ENCODE results near the gene PDAP1. TPM values are rescaled to one million over a fixed set of nuclear protein-coding genes. Genes with fewer than 3 reads are reported as not detected.
A peak's percentile ranks its signal among the peaks of the same experiment; 100 is the strongest.
"Not testable (repeated sequence)": the region's sequence is repeated elsewhere in the genome, so short reads cannot be mapped to it uniquely, and the experiment has no call there.

PDAP1 gene
- total RNA-seq, 1 donor from 2014 or later, result 105 TPM

DNA sequence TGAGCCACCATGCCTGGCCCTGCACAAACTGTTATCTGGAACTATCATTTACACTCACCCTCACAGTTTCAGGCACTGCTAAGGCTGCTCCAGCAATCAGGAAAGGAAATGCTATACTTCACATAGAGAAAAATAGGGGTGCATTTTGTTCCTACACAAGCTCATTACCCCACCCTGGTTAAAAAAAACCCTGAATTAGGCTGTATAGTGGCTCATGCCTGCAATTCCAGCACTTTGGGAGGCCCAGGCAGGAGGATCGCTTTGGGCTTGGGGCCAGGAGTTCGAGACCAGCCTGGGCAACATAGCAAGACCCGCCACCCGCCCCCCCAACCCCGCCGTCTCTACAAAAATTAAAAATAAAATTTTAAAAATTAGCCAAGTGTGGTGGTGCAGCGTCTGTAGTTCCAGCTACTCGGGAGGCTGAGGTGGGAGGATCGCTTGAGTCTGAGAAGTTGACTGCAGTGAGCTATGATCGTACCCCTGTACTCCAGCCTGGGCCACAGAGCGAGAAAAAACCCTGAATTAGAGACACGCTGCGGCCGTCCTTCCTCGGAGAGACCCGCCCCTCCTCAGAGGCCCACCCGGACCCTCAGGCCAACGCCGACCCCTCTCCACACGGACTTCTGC is 29.7 kb upstream of the PDAP1 start:
- CTCF ChIA-PET, result no interaction called here
- POLR2A ChIA-PET, result interaction anchor here (0.5 to 2.1 kb wide), 14 partner anchors 15 to 121 kb away, joined by 3 to 28 read pairs (median 3); partner anchors contain the start of genes ARPC1A, ARPC1B, BUD31 and PDAP1
- DNase-seq, result no peak

DNA sequence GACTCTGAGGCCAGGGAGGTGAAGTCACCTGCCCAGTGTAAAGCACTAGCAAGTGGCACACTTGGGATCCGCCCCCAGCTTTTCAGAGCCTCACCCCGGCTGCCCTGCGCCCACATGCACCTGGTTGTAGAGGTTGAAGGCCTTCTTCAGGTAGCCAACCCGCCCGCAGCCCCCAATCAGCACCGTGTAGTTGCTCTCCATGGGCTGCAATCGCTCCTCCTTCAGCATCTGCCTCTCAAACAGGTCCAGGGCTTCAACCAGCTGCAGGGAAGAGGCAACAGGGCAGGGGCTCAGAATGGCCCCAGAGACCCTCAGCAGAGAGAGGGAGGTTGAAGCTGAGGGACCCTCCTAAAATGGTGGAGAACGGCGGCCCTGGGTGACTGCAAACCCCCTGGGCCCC is 24.8 kb upstream of the PDAP1 start:
- POLR2A ChIA-PET, result interaction anchor here (0.7 to 1.1 kb wide), 2 partner anchors 9 to 25 kb away, joined by 3 to 10 read pairs; partner anchors contain the start of genes BUD31 and PDAP1

More for the DNA sequence above, 29.7 kb upstream of the PDAP1 start:
- no peaks in the 10 kb centered on the region for H3K9me3 Mint-ChIP-seq
- no peak for ATAC-seq (ENCODE audit: low read depth)
- intact Hi-C loops (cut with micrococcal nuclease), result loop anchor here (1.0 to 2.0 kb wide), 7 partner anchors 28 to 178 kb away; partner anchors contain the start of genes ARPC1A, ARPC1B, ATP5MF and BUD31
- H3K36me3 Mint-ChIP-seq (ENCODE audit: low read depth), result peaks cover 31% of the 10 kb centered on the region
- H3K27ac Mint-ChIP-seq, result peak overlapping the region; percentile 94
- H3K27me3 Mint-ChIP-seq, result no peaks in the 10 kb centered on the region
- TF ChIP-seq, protein P1, sequence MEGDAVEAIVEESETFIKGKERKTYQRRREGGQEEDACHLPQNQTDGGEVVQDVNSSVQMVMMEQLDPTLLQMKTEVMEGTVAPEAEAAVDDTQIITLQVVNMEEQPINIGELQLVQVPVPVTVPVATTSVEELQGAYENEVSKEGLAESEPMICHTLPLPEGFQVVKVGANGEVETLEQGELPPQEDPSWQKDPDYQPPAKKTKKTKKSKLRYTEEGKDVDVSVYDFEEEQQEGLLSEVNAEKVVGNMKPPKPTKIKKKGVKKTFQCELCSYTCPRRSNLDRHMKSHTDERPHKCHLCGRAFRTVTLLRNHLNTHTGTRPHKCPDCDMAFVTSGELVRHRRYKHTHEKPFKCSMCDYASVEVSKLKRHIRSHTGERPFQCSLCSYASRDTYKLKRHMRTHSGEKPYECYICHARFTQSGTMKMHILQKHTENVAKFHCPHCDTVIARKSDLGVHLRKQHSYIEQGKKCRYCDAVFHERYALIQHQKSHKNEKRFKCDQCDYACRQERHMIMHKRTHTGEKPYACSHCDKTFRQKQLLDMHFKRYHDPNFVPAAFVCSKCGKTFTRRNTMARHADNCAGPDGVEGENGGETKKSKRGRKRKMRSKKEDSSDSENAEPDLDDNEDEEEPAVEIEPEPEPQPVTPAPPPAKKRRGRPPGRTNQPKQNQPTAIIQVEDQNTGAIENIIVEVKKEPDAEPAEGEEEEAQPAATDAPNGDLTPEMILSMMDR (IDR thresholded peaks at IDR 0.05), result no peak
- H3K4me3 Mint-ChIP-seq, result peak overlapping the region; percentile 98
- peaks cover 29% of the 10 kb centered on the region for H3K4me1 Mint-ChIP-seq

DNA sequence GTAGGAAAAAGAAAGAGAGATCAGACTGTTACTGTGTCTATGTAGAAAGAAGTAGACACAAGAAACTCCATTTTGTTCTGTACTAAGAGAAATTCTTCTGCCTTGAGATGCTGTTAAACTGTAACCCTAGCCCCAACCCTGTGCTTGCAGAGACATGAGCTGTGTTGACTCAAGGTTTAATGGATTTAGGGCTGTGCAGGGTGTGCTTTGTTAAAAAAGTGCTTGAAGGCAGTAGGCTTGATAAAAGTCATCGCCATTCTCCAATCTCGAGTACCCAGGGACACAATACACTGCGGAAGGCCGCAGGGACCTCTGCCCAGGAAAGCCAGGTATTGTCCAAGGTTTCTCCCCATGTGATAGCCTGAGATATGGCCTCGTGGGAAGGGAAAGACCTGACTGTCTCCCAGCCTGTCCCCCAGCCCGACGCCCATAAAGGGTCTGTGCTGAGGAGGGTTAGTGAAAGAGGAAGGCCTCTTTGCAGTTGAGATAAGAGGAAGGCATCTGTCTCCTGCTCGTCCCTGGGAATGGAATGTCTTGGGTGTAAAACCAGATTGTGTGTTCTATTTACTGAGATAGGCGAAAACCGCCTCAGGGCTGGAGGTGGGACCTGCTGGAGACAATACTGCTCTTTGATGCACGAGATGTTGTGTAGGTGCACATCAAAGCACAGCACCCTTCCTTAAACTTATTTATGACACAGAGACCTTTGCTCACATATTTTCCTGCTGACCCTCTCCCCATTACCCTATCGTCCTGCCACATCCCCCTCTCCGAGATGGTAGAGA is 23.6 kb upstream of the PDAP1 start:
- H3K4me1 Mint-ChIP-seq; H3K9me3 Mint-ChIP-seq; CTCF ChIA-PET; DNase-seq; H3K27ac Mint-ChIP-seq; H3K4me3 Mint-ChIP-seq; intact Hi-C loops (cut with micrococcal nuclease); H3K27me3 Mint-ChIP-seq; ATAC-seq (ENCODE audit: low read depth): not testable (repeated sequence)
- H3K36me3 Mint-ChIP-seq (ENCODE audit: low read depth), result peaks cover 52% of the 10 kb centered on the region
- POLR2A ChIA-PET, result interaction anchor here (0.5 kb wide), 1 partner anchor 116 kb away, joined by 3 read pairs; no protein-coding TSS in a partner anchor

More for the DNA sequence above, 24.8 kb upstream of the PDAP1 start:
- DNase-seq, result no peak
- H3K27ac Mint-ChIP-seq, result no peak overlapping the region
- CTCF ChIA-PET, result no interaction called here
- H3K27me3 Mint-ChIP-seq, result no peaks in the 10 kb centered on the region
- H3K36me3 Mint-ChIP-seq (ENCODE audit: low read depth), result peaks cover 49% of the 10 kb centered on the region
- no peak for ATAC-seq (ENCODE audit: low read depth)
- H3K4me1 Mint-ChIP-seq, result peaks cover 2% of the 10 kb centered on the region
- H3K9me3 Mint-ChIP-seq, result no peaks in the 10 kb centered on the region
- intact Hi-C loops (cut with micrococcal nuclease), result no loop called here
- no peak overlapping the region for H3K4me3 Mint-ChIP-seq
- TF ChIP-seq, protein P1 (IDR thresholded peaks at IDR 0.05), result no peak

DNA sequence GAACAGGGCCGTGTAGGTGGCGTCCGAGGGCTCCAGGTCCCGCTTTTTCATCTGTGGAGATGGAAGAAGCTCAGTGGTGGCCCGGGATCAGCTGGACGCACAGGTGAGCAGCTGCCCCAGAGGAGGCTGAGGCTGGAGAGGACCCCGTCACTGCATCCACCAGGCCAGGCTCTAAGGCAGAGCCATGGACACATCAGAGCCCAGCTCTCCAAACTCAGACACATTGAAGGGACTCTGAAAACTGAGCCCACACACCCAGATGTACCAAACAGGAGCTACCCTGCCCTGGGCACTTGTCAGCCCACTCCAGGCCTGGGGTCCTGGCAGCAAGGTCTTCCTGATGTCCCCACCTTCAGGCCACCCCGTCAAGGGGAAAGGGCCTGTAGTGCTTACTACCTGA is 21.4 kb upstream of the PDAP1 start:
- H3K9me3 Mint-ChIP-seq, result no peaks in the 10 kb centered on the region
- CTCF ChIA-PET, result no interaction called here
- TF ChIP-seq, protein P1 (IDR thresholded peaks at IDR 0.05), result no peak
- no peak overlapping the region for H3K27ac Mint-ChIP-seq
- no peak overlapping the region for H3K4me3 Mint-ChIP-seq
- DNase-seq, result no peak
- POLR2A ChIA-PET, result interaction anchor here (0.6 kb wide), 1 partner anchor 51 kb away, joined by 5 read pairs; no protein-coding TSS in a partner anchor
- no peaks in the 10 kb centered on the region for H3K4me1 Mint-ChIP-seq
- intact Hi-C loops (cut with micrococcal nuclease), result no loop called here
- peaks cover 56% of the 10 kb centered on the region for H3K36me3 Mint-ChIP-seq (ENCODE audit: low read depth)
- no peak for ATAC-seq (ENCODE audit: low read depth)
- no peaks in the 10 kb centered on the region for H3K27me3 Mint-ChIP-seq

DNA sequence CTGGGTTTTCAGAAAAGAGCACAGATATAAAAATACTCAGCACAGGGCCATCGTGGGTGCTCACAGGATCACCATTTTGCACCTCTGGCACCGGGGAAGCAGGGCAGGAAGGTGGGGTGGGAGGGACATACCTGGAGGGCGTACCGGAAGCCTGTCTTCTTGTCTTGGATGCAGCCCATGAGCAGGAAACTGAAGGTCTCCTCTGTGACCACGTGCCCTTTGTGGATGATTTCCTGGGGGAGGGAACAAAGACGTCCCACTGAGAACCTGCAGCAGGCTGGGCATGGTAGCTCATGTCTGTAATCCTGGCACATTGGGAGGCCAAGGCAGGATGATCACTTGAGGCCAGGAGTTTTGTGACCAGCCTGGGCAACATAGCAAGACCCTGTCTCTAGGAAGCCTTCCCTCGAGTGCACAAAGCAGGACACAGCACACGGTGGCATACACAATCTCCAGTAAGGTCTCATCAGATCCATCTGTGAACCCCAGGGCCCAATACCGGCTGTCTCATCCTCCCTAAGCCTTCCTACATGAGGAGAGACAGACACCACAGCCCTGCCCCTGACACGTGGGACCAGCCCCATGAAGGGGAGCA is 20.7 kb upstream of the PDAP1 start:
- no peaks in the 10 kb centered on the region for H3K27me3 Mint-ChIP-seq
- ATAC-seq (ENCODE audit: low read depth) (no peak), DNase-seq (no peak)
- no peak overlapping the region for H3K4me3 Mint-ChIP-seq
- TF ChIP-seq, protein P1 (IDR thresholded peaks at IDR 0.05), result no peak
- no peaks in the 10 kb centered on the region for H3K4me1 Mint-ChIP-seq
- no peaks in the 10 kb centered on the region for H3K9me3 Mint-ChIP-seq
- intact Hi-C loops (cut with micrococcal nuclease), result no loop called here
- POLR2A ChIA-PET, result interaction anchor here (0.6 to 0.7 kb wide), 2 partner anchors 51 to 1116 kb away, joined by 3 to 5 read pairs; no protein-coding TSS in a partner anchor
- H3K36me3 Mint-ChIP-seq (ENCODE audit: low read depth), result peaks cover 57% of the 10 kb centered on the region
- no peak overlapping the region for H3K27ac Mint-ChIP-seq
- CTCF ChIA-PET, result no interaction called here
